Measurements from ENCODE around the gene HTT. TPM values are rescaled to one million over a fixed set of nuclear protein-coding genes. Genes with fewer than 3 reads are reported as not detected.
"Not testable (repeated sequence)": the region's sequence is repeated elsewhere in the genome, so short reads cannot be mapped to it uniquely, and the experiment has no call there.

The HTT gene
- total RNA-seq, 1 donor from 2014 or later = 242 TPM

DNA sequence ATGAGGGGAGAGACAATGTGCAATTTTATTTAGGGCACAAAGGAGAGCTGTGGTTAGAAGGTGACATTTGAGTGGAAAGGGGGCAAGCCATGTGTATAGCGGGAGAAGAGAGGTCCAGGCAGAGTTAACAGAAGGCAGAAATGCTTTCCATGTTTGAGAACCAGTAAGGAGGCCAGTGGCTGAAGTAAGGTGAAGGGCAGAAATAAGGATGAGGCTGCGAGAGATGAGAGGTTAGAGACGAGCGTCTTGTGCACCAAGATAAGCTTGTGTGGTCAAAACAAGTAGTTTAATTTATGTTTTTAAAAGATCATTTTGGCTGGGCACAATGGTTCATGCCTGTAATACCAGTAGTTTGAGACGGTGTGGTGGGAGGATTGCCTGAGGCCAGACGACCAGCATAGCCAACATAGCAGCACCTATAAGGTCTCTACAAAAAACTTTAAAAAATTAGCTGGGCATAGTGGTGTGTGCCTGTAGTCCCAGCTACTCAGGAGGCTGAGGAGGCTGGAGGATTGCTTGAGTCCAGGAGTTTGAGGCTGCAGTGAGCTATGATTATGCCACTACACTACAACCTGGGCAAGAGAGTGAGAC lies 8.5 kb downstream of the HTT start:
- intact Hi-C loops (cut with micrococcal nuclease) = no loop called here
- Mint-ChIP-seq H3K27ac (no peak overlapping the region), H3K27me3 (no peaks in the 10 kb centered on the region), H3K4me1 (peaks cover 70% of the 10 kb centered on the region), H3K36me3 (ENCODE audit: low read depth) (peaks cover 18% of the 10 kb centered on the region), H3K4me3 (no peak overlapping the region), H3K9me3 (no peaks in the 10 kb centered on the region)
- POLR2A ChIA-PET = interaction anchor here (1.0 to 1.2 kb wide), 3 partner anchors 13 to 47 kb away, joined by 3 read pairs; no protein-coding TSS in a partner anchor
- TF ChIP-seq, protein P1, sequence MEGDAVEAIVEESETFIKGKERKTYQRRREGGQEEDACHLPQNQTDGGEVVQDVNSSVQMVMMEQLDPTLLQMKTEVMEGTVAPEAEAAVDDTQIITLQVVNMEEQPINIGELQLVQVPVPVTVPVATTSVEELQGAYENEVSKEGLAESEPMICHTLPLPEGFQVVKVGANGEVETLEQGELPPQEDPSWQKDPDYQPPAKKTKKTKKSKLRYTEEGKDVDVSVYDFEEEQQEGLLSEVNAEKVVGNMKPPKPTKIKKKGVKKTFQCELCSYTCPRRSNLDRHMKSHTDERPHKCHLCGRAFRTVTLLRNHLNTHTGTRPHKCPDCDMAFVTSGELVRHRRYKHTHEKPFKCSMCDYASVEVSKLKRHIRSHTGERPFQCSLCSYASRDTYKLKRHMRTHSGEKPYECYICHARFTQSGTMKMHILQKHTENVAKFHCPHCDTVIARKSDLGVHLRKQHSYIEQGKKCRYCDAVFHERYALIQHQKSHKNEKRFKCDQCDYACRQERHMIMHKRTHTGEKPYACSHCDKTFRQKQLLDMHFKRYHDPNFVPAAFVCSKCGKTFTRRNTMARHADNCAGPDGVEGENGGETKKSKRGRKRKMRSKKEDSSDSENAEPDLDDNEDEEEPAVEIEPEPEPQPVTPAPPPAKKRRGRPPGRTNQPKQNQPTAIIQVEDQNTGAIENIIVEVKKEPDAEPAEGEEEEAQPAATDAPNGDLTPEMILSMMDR (IDR thresholded peaks at IDR 0.05) = no peak
- CTCF ChIA-PET = interaction anchor here (0.6 to 1.0 kb wide), 3 partner anchors 24 to 58 kb away, joined by 3 read pairs; no protein-coding TSS in a partner anchor
- ATAC-seq (ENCODE audit: low read depth) (no peak), DNase-seq (no peak)

DNA sequence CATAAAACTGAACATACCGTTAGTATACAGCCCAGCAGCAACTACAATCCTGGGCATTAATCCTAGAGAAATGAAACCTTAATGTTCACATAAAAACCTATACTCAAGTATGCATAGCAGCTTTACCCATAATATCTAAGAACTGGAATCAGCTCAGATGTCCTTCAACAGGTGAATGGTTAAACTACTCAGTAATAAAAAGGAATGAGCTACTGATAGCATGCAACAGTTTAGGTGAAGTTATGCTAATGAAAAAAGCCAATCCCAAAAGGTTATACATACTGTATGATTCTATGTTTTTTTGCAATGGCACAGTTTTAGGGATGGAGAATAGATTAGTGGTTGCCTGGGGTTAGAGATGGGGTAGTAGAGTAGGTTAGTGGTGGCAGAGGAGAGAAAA lies 9.3 kb downstream of the HTT start:
- no peaks in the 10 kb centered on the region for H3K27me3 Mint-ChIP-seq
- ChIA-PET POLR2A (interaction anchor here (1.2 kb wide), 1 partner anchor 47 kb away, joined by 3 read pairs; no protein-coding TSS in a partner anchor), CTCF (no interaction called here)
- TF ChIP-seq, protein P1 (IDR thresholded peaks at IDR 0.05) = no peak
- no peaks in the 10 kb centered on the region for H3K9me3 Mint-ChIP-seq
- ATAC-seq (ENCODE audit: low read depth) = no peak
- H3K27ac Mint-ChIP-seq = peak overlapping the region; percentile 14
- no peak for DNase-seq
- peaks cover 26% of the 10 kb centered on the region for H3K36me3 Mint-ChIP-seq (ENCODE audit: low read depth)
- peaks cover 64% of the 10 kb centered on the region for H3K4me1 Mint-ChIP-seq
- H3K4me3 Mint-ChIP-seq = no peak overlapping the region
- intact Hi-C loops (cut with micrococcal nuclease) = no loop called here

GRCh38 chr4:3085948-3086670 lies 11.6 kb downstream of the HTT start:
- Mint-ChIP-seq H3K9me3 (no peaks in the 10 kb centered on the region), H3K27ac (no peak overlapping the region), H3K36me3 (ENCODE audit: low read depth) (peaks cover 41% of the 10 kb centered on the region), H3K4me3 (no peak overlapping the region), H3K4me1 (peaks cover 44% of the 10 kb centered on the region), H3K27me3 (no peaks in the 10 kb centered on the region)
- ChIA-PET CTCF (no interaction called here), POLR2A (interaction anchor here (0.7 to 0.8 kb wide), 2 partner anchors 10 to 11 kb away, joined by 3 read pairs; no protein-coding TSS in a partner anchor)
- no peak for ATAC-seq (ENCODE audit: low read depth)
- no peak for DNase-seq
- intact Hi-C loops (cut with micrococcal nuclease) = loop anchor here (1.0 kb wide), 1 partner anchor 12 kb away; the partner anchor contains the start of genes HTT and HTT-AS
- TF ChIP-seq, protein P1 (IDR thresholded peaks at IDR 0.05) = no peak

DNA sequence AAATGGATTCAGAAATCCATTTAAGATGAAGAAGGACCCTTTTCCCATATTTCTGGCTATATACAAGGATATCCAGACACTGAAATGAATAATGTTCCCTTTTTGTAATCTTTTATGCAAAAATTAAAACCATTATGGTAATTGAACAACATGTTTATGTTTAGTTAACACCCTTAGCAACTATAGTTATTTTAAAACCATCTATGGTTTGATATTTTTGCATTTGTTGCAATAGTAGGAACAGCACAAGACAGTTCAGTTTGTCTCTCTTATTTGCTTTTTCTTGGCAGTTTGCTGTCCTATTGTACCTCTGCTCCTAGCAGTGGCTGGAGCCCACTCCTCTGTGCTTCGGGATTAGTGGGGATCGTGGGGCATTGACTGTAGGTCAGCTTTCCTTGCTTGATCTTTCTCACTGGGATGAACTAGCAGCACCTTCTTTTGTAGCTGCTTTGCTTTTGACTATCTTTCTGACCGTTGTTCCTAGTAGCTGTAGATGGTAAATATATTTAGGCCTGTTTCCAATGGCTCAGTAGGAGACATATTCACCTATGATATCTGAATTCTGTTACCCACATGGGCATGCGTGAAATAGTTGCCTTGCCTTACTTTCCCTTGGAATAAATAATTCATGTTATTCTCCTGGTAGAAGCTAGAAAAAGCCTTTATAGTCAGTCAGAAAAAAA lies 12.8 kb downstream of the HTT start:
- H3K27me3 Mint-ChIP-seq = no peaks in the 10 kb centered on the region
- H3K27ac Mint-ChIP-seq = no peak overlapping the region
- H3K36me3 Mint-ChIP-seq (ENCODE audit: low read depth) = peaks cover 48% of the 10 kb centered on the region
- H3K4me3 Mint-ChIP-seq = no peak overlapping the region
- ChIA-PET CTCF (no interaction called here), POLR2A (interaction anchor here (0.7 to 1.1 kb wide), 3 partner anchors 8 to 12 kb away, joined by 3 read pairs; no protein-coding TSS in a partner anchor)
- intact Hi-C loops (cut with micrococcal nuclease) = no loop called here
- no peaks in the 10 kb centered on the region for H3K9me3 Mint-ChIP-seq
- ATAC-seq (ENCODE audit: low read depth) (no peak), DNase-seq (no peak)
- TF ChIP-seq, protein P1 (IDR thresholded peaks at IDR 0.05) = no peak
- H3K4me1 Mint-ChIP-seq = peaks cover 42% of the 10 kb centered on the region

DNA sequence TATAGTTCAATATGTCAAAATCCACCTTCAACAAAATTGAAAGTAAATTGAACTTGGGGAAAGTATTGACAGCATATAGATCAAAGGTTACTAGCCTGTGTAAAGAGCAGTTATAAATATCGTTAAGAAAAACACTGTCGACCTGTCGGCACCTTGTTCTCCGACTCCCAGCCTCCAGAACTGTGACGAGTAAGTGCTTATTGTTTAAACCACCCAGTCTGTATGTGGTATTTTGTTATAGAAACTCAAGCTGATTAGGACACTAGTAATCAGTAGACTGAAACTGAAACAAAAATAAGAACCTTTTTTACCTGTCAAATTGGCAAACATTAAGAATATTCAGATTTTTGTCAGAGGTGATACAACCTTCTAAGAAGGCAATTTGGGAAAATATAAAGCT lies 17.0 kb downstream of the HTT start:
- DNase-seq (no peak), ATAC-seq (ENCODE audit: low read depth) (no peak)
- Mint-ChIP-seq H3K27ac (no peak overlapping the region), H3K4me1 (peaks cover 11% of the 10 kb centered on the region), H3K4me3 (no peak overlapping the region), H3K36me3 (ENCODE audit: low read depth) (peaks cover 78% of the 10 kb centered on the region), H3K9me3 (no peaks in the 10 kb centered on the region), H3K27me3 (no peaks in the 10 kb centered on the region)
- intact Hi-C loops (cut with micrococcal nuclease) = loop anchor here (1.0 kb wide), 1 partner anchor 15 kb away; no protein-coding TSS in a partner anchor
- CTCF ChIA-PET = interaction anchor here (0.5 kb wide), 1 partner anchor 35 kb away, joined by 3 read pairs; no protein-coding TSS in a partner anchor
- TF ChIP-seq, protein P1 (IDR thresholded peaks at IDR 0.05) = no peak
- POLR2A ChIA-PET = no interaction called here

- ATAC-seq (ENCODE audit: low read depth); CTCF ChIA-PET; H3K27me3 Mint-ChIP-seq; H3K27ac Mint-ChIP-seq; H3K9me3 Mint-ChIP-seq; DNase-seq; POLR2A ChIA-PET; H3K4me1 Mint-ChIP-seq; intact Hi-C loops (cut with micrococcal nuclease); H3K4me3 Mint-ChIP-seq: not testable (repeated sequence)
- H3K36me3 Mint-ChIP-seq (ENCODE audit: low read depth) = peaks cover 74% of the 10 kb centered on the region
These were observed 20.2 kb downstream of the HTT start for GRCh38 chr4:3094701-3095100.

Measured in activated B cell treated with CpG ODN at 0.5 μM for 24 hours (primary cell).